H1 (cell line): Measurements from ENCODE around the gene SEMA7A. TPM values are rescaled to one million over a fixed set of nuclear protein-coding genes. Genes with fewer than 3 reads are reported as not detected.

Experiments used
- CTBP2 ChIP-seq: IDR thresholded peaks from 2 replicates; pipeline ENCODE4 v1.7.0; 2011; ENCODE audit warnings: borderline replicate concordance, mild to moderate bottlenecking, moderate library complexity, mixed read lengths, low read length; ENCODE audit not compliant: insufficient read depth, insufficient read length
- E2F6 ChIP-seq: IDR thresholded peaks from 2 replicates; pipeline ENCODE4 v1.6.1; 2012; ENCODE audit warnings: inconsistent platforms
- SP1 ChIP-seq: IDR thresholded peaks from 2 replicates; pipeline ENCODE4 v1.6.1; 2011; ENCODE audit warnings: low read depth, low read length
- USF2 ChIP-seq: IDR thresholded peaks from 2 replicates; pipeline ENCODE4 v1.6.1; 2011; ENCODE audit warnings: low read length, improper control_type of control experiment
- polyA plus RNA-seq, 7 experiments: library from polyadenylated mRNA; depleted of rRNA in 3 of 7; stranded (reverse) in 5 of 7; unstranded in 2 of 7; fragments of >200 nt in 5 of 7; fragments of 200-250 nt in 2 of 7; gene quantifications; 1 replicate in 5 of 7; 2 replicates in 1 of 7; 4 replicates in 1 of 7; pipeline versions ENCODE4 v1.2.1 to v1.2.3, GENCODE V29; 2011 to 2013; ENCODE audit warnings: missing spikeins in 2 of 7, mixed read lengths in 2 of 7
- total RNA-seq: library from RNA; stranded (reverse); fragmentation: NEBNext Ultra II Directional; extraction: Animal tissue kit (Norgen Biotek cat#: 25700); gene quantifications from 2 replicates; pipeline ENCODE4 v1.2.1, GENCODE V29; 2021

Gene SEMA7A
- total and polyA plus RNA-seq, 2 of the 8 experiments (the other 6 are each of a cell fraction or from before 2014, with no cell fraction given) = 10.7 to 15.0 TPM

GRCh38 chr15:74428970-74429780 is 4.6 kb downstream of the SEMA7A start (continued):
- TF ChIP-seq CTBP2 (no peak), SP1 (no peak), E2F6 (no peak), USF2 (no peak)
